IMR-90 (cell line): Measurements from ENCODE around the gene MYOCD. TPM values are rescaled to one million over a fixed set of nuclear protein-coding genes. Genes with fewer than 3 reads are reported as not detected.

Experiments
- ATAC-seq: fragments of 200-7000 bp; cut with Tn5 transposase; 2 replicates; pipeline ENCODE4 v1.9.1; 2020; ENCODE audit warnings: low read depth, mild to moderate bottlenecking, moderate library complexity
- BruUV-seq: library from RNA; stranded (reverse); fragments of 400-500 nt; replicated peaks from 2 replicates; lab custom pipeline; 2021; lab: Mats Ljungman, UMichigan
- CTCF ChIA-PET: fragments of 300-600 bp; formaldehyde crosslinking; extraction: SDS; loops from one replicate; lab custom pipeline; 2021; ENCODE audit warnings: antibody characterized with exemption; lab: Yijun Ruan, JAX
- POLR2A ChIA-PET: fragments of 300-600 bp; sonication (Branson Sonifier 250); formaldehyde crosslinking; loops from one replicate; lab custom pipeline; 2022; ENCODE audit warnings: antibody characterized with exemption; ENCODE audit not compliant: unreplicated experiment; lab: Charles Lee
- DNase-seq: peaks from one replicate; pipeline ENCODE4 v3.0.0; 2013
- H2AFZ ChIP-seq: replicated peaks from 2 replicates; pipeline ENCODE3; 2013; ENCODE audit warnings: low read length, mild to moderate bottlenecking; ENCODE audit not compliant: poor library complexity
- H2AK5ac ChIP-seq: 2 replicates; pipeline ENCODE4 v1.6.1; 2013; ENCODE audit warnings: low read depth, low read length, inconsistent platforms
- H2AK9ac ChIP-seq: replicated peaks from 2 replicates; pipeline ENCODE3; 2013; ENCODE audit warnings: mild to moderate bottlenecking, low read depth, low read length, moderate library complexity; ENCODE audit not compliant: poor library complexity
- H2BK120ac ChIP-seq: 2 replicates; pipeline ENCODE4 v1.6.1; 2013; ENCODE audit warnings: low read depth, low read length, inconsistent platforms
- H2BK15ac ChIP-seq: 3 replicates; pipeline ENCODE4 v1.6.1; 2013; ENCODE audit warnings: low read depth, low read length, inconsistent platforms
- H2BK20ac ChIP-seq: 2 replicates; pipeline ENCODE4 v1.6.1; 2013; ENCODE audit warnings: low read depth, mild to moderate bottlenecking, inconsistent platforms, low read length, moderate library complexity
- H2BK5ac ChIP-seq: 2 replicates; pipeline ENCODE4 v1.6.1; 2013; ENCODE audit warnings: mild to moderate bottlenecking, low read depth, low read length, inconsistent platforms; ENCODE audit not compliant: poor library complexity, severe bottlenecking
- H3K14ac ChIP-seq: replicated peaks from 2 replicates; pipeline ENCODE4 v1.6.1; 2013; ENCODE audit warnings: low read depth, low read length, inconsistent platforms
- H3K18ac ChIP-seq: 2 replicates; pipeline ENCODE4 v1.6.1; 2013; ENCODE audit warnings: low read depth, low read length, control low read depth
- H3K23ac ChIP-seq: 2 replicates; pipeline ENCODE4 v1.6.1; 2013; ENCODE audit warnings: low read depth, low read length, inconsistent platforms
- H3K27ac ChIP-seq: 2 replicates; pipeline ENCODE4 v1.5.1; 2013; ENCODE audit warnings: mild to moderate bottlenecking, control low read depth, low read length; ENCODE audit not compliant: insufficient read depth
- H3K27me3 ChIP-seq: 2 replicates; pipeline ENCODE4 v1.6.1; 2013; ENCODE audit warnings: low read length; ENCODE audit not compliant: control insufficient read depth, insufficient read depth
- H3K36me3 ChIP-seq: 2 replicates; pipeline ENCODE4 v1.6.1; 2013; ENCODE audit warnings: low read length, mixed read lengths; ENCODE audit not compliant: control insufficient read depth, insufficient read depth
- H3K4ac ChIP-seq: 2 replicates; pipeline ENCODE4 v1.6.1; 2013; ENCODE audit warnings: low read depth, low read length, inconsistent platforms
- H3K4me1 ChIP-seq: 2 replicates; pipeline ENCODE4 v1.6.1; 2013; ENCODE audit warnings: low read length, mixed read lengths; ENCODE audit not compliant: control insufficient read depth, insufficient read depth
- H3K4me2 ChIP-seq: 2 replicates; pipeline ENCODE4 v1.6.1; 2013; ENCODE audit warnings: low read depth, mild to moderate bottlenecking, control low read depth, low read length, moderate library complexity
- H3K4me3 ChIP-seq: 2 replicates; pipeline ENCODE4 v1.5.1; 2013; ENCODE audit warnings: low read depth, mild to moderate bottlenecking, control low read depth, low read length, moderate library complexity; ENCODE audit not compliant: insufficient read depth
- H3K56ac ChIP-seq: 2 replicates; pipeline ENCODE4 v1.6.1; 2013; ENCODE audit warnings: low read length, inconsistent platforms; ENCODE audit not compliant: insufficient read depth; ENCODE audit errors: extremely low read depth
- H3K79me1 ChIP-seq, 2 experiments: 2 replicates each; pipeline ENCODE4 v1.6.1; 2013; ENCODE audit warnings: low read length in 2 of 2, inconsistent platforms in 1 of 2, low read depth in 1 of 2
- H3K9ac ChIP-seq: 2 replicates; pipeline ENCODE4 v1.6.1; 2013; ENCODE audit warnings: low read depth, low read length, control low read depth
- H3K9me1 ChIP-seq: 2 replicates; pipeline ENCODE4 v1.6.1; 2013; ENCODE audit warnings: low read length, inconsistent platforms; ENCODE audit not compliant: insufficient read depth
- H3K9me3 ChIP-seq: 2 replicates; pipeline ENCODE4 v1.6.1; 2013; ENCODE audit warnings: low read length; ENCODE audit not compliant: control insufficient read depth, insufficient read depth
- H4K20me1 ChIP-seq: 2 replicates; pipeline ENCODE4 v1.6.1; 2013; ENCODE audit warnings: low read length, inconsistent platforms; ENCODE audit not compliant: insufficient read depth
- H4K5ac ChIP-seq: 2 replicates; pipeline ENCODE4 v1.6.1; 2013; ENCODE audit warnings: mild to moderate bottlenecking, low read depth, low read length, control low read depth
- H4K8ac ChIP-seq, 2 experiments: 2 replicates each; pipeline ENCODE4 v1.6.1; 2013; ENCODE audit warnings: low read depth in 2 of 2, low read length in 2 of 2, control low read depth in 1 of 2, inconsistent platforms in 1 of 2
- H4K91ac ChIP-seq: 2 replicates; pipeline ENCODE4 v1.6.1; 2013; ENCODE audit warnings: low read depth, low read length, inconsistent platforms; ENCODE audit not compliant: insufficient read depth
- BHLHE40 ChIP-seq: fragments of 150-350 bp; IDR thresholded peaks from 2 replicates; pipeline ENCODE4 v1.6.1; 2016; ENCODE audit warnings: mild to moderate bottlenecking, low read depth, low read length
- CEBPB ChIP-seq: IDR thresholded peaks from 2 replicates; pipeline ENCODE4 v1.6.1; 2012; ENCODE audit warnings: low read depth, low read length, improper control_type of control experiment
- CHD1 ChIP-seq: IDR thresholded peaks from 2 replicates; pipeline ENCODE4 v1.6.1; 2012; ENCODE audit warnings: low read depth, low read length, improper control_type of control experiment
- CTCF ChIP-seq: conservative IDR thresholded peaks from 2 replicates; pipeline ENCODE4 v1.5.1; 2012; ENCODE audit warnings: mild to moderate bottlenecking, low read depth, low read length, improper control_type of control experiment
- ELK1 ChIP-seq: fragments of 150-350 bp; IDR thresholded peaks from 2 replicates; pipeline ENCODE4 v1.6.1; 2016; ENCODE audit warnings: low read depth, mild to moderate bottlenecking, low read length, moderate library complexity, borderline replicate concordance
- FOS ChIP-seq: fragments of 150-350 bp; IDR thresholded peaks from 2 replicates; pipeline ENCODE4 v1.6.1; 2016; ENCODE audit warnings: low read depth, low read length
- MAFK ChIP-seq: IDR thresholded peaks from 2 replicates; pipeline ENCODE4 v1.6.1; 2012; ENCODE audit warnings: low read depth, low read length, improper control_type of control experiment
- MAZ ChIP-seq: IDR thresholded peaks from 2 replicates; pipeline ENCODE4 v1.6.1; 2012; ENCODE audit warnings: low read depth, mild to moderate bottlenecking, low read length, improper control_type of control experiment, moderate library complexity, borderline replicate concordance
- MXI1 ChIP-seq: IDR thresholded peaks from 2 replicates; pipeline ENCODE4 v1.6.1; 2012; ENCODE audit warnings: low read depth, mild to moderate bottlenecking, low read length, moderate library complexity, borderline replicate concordance
- NFE2L2 ChIP-seq: fragments of 150-350 bp; IDR thresholded peaks from 2 replicates; pipeline ENCODE4 v1.6.1; 2016; ENCODE audit warnings: low read depth, mild to moderate bottlenecking, low read length
- POLR2A ChIP-seq: IDR thresholded peaks from 2 replicates; pipeline ENCODE4 v1.6.1; 2012; ENCODE audit warnings: mild to moderate bottlenecking, low read depth, low read length
- RAD21 ChIP-seq: IDR thresholded peaks from 2 replicates; pipeline ENCODE4 v1.6.1; 2012; ENCODE audit warnings: low read length, improper control_type of control experiment
- RCOR1 ChIP-seq: IDR thresholded peaks from 2 replicates; pipeline ENCODE4 v1.6.1; 2012; ENCODE audit warnings: mild to moderate bottlenecking, low read length, improper control_type of control experiment; ENCODE audit not compliant: insufficient replicate concordance
- RFX5 ChIP-seq: IDR thresholded peaks from 2 replicates; pipeline ENCODE4 v1.8.0; 2012; ENCODE audit warnings: low read depth, mild to moderate bottlenecking, low read length, moderate library complexity
- SMC3 ChIP-seq: fragments of 150-350 bp; IDR thresholded peaks from 2 replicates; pipeline ENCODE4 v1.6.1; 2016; ENCODE audit warnings: low read depth, mild to moderate bottlenecking, antibody characterized with exemption, low read length, moderate library complexity
- WGBS, 2 experiments: methylation state at CpG; one replicate each; pipeline versions ENCODE4 v1.1.5 to v1.1.7; 2013; ENCODE audit warnings: missing lambda C conversion rate in 2 of 2; ENCODE audit not compliant: insufficient read length in 1 of 2; ENCODE audit errors: extremely low coverage in 2 of 2; 5-methylcytosine and 5-hydroxymethylcytosine counted together
- dilution Hi-C: fragments of 300-500 bp; cut with HindIII; formaldehyde crosslinking; loops from one replicate; pipeline ENCODE4 v1.14.3; 2018; ENCODE audit warnings: low sequenced_read_pairs; ENCODE audit not compliant: unreplicated experiment
- in situ Hi-C: fragments of 300-500 bp; cut with MboI; formaldehyde crosslinking; loops from 3 replicates; pipeline ENCODE4 v1.14.3; 2019; ENCODE audit warnings: low sequenced_read_pairs, inconsistent platforms, mixed read lengths
- intact Hi-C: fragments of 100-400 bp; cut with micrococcal nuclease; formaldehyde crosslinking; loops from 2 replicates; pipeline ENCODE4 v1.10.0; 2022
- polyA plus RNA-seq, 3 experiments: library from polyadenylated mRNA; depleted of rRNA; stranded (reverse); fragments of >200 nt; gene quantifications; 2 replicates each; pipeline ENCODE4 v1.2.3, GENCODE V29; 2012; ENCODE audit warnings: low replicate concordance in 1 of 3
- total RNA-seq: library from RNA; depleted of rRNA; stranded (reverse); fragments of >200 nt; gene quantifications from 2 replicates; pipeline ENCODE4 v1.2.3, GENCODE V29; 2012
- TF ChIP-seq, protein P1 (sequence below): fragments of 150-350 bp; IDR thresholded peaks from 2 replicates; pipeline ENCODE4 v1.6.1; 2017; ENCODE audit warnings: mild to moderate bottlenecking, antibody characterized with exemption, low read length, low read depth

MYOCD gene
- total and polyA plus RNA-seq, 2 of the 4 experiments (the other 2 are of a cell fraction), result 10.6 to 20.1 TPM

GRCh38 chr17:12773153-12773552 lies 107.5 kb downstream of the MYOCD start:
- Histone ChIP-seq H2BK120ac (no peak overlapping the region), H3K4me1 (no peaks in the 10 kb centered on the region), H3K56ac (no peak overlapping the region), H3K9me1 (no peaks in the 10 kb centered on the region), H2AK5ac (no peak overlapping the region), H3K14ac (no peak overlapping the region), H3K27ac (no peak overlapping the region), H3K9me3 (no peaks in the 10 kb centered on the region), H4K20me1 (no peaks in the 10 kb centered on the region), H2BK15ac (no peak overlapping the region), H3K79me1 (no peaks in the 10 kb centered on the region), H2BK5ac (no peak overlapping the region), H4K91ac (no peak overlapping the region), H3K4ac (no peak overlapping the region), H3K18ac (no peak overlapping the region), H3K4me3 (no peak overlapping the region), H3K9ac (no peak overlapping the region), H3K4me2 (no peak overlapping the region), H4K5ac (no peak overlapping the region), H4K8ac (no peak overlapping the region), H3K36me3 (no peaks in the 10 kb centered on the region; the same call in 1 of the 2 replicates), H2AFZ (no peak overlapping the region), H2BK20ac (no peak overlapping the region), H3K23ac (no peak overlapping the region), H3K27me3 (peaks cover 2% of the 10 kb centered on the region; the same call in 1 of the 2 replicates), H2AK9ac (no peak overlapping the region)
- BruUV-seq, result no TSS peak
- TF ChIP-seq CHD1 (no peak), POLR2A (no peak), RFX5 (no peak), BHLHE40 (no peak), CEBPB (no peak), MXI1 (no peak), ELK1 (no peak), RCOR1 (no peak), CTCF (no peak), MAZ (no peak), FOS (no peak), SMC3 (no peak), RAD21 (no peak), MAFK (no peak), NFE2L2 (no peak)
- TF ChIP-seq, protein P1, sequence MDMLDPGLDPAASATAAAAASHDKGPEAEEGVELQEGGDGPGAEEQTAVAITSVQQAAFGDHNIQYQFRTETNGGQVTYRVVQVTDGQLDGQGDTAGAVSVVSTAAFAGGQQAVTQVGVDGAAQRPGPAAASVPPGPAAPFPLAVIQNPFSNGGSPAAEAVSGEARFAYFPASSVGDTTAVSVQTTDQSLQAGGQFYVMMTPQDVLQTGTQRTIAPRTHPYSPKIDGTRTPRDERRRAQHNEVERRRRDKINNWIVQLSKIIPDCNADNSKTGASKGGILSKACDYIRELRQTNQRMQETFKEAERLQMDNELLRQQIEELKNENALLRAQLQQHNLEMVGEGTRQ, result no peak
- intact Hi-C loops (no loop called here), dilution Hi-C loops (no loop called here), in situ Hi-C loops (no loop called here)
- POLR2A ChIA-PET, result no interaction called here
- CTCF ChIA-PET, result no interaction called here
- DNase-seq, result no peak
- ATAC-seq, result no peak
- no CpG with 5 or more reads among the region's 1 CpG for WGBS, 2 experiments
